Tibial nerve (tissue), 4 donors: ENCODE results near the gene DNPH1. TPM values are rescaled to one million over a fixed set of nuclear protein-coding genes. Genes with fewer than 3 reads are reported as not detected.

Experiments
- DNase-seq, 2 donors: peaks; one replicate each; pipeline ENCODE4 v3.0.0-alpha.2; 2019; ENCODE audit warnings: low spot score in 2 of 2
- H3K27ac ChIP-seq, 4 donors: fragments of 200-600 bp; sonication (generic) in 3 of 4; one replicate each; pipeline ENCODE4 v1.5.1; 2017 to 2019; ENCODE audit warnings: mild to moderate bottlenecking in 1 of 4
- H3K27me3 ChIP-seq, 2 donors: fragments of 200-600 bp; sonication (generic) in 1 of 2; one replicate each; pipeline versions ENCODE4 v1.5.1 to v1.6.0; 2017 to 2019
- H3K36me3 ChIP-seq, 3 donors: fragments of 200-600 bp; sonication (generic); one replicate each; pipeline ENCODE4 v1.5.1; 2018 to 2019
- H3K4me1 ChIP-seq, 4 donors: fragments of 200-600 bp; sonication (generic) in 3 of 4; one replicate each; pipeline ENCODE4 v1.5.1; 2017 to 2019
- H3K4me3 ChIP-seq, 4 donors: fragments of 200-600 bp; sonication (generic) in 3 of 4; one replicate each; pipeline ENCODE4 v1.5.1; 2017 to 2019; ENCODE audit warnings: mild to moderate bottlenecking in 1 of 4, moderate library complexity in 1 of 4
- H3K9me3 ChIP-seq, 4 donors: fragments of 200-600 bp; sonication (generic) in 3 of 4; one replicate each; pipeline ENCODE4 v1.5.1; 2017 to 2019
- EP300 ChIP-seq, 2 donors: sonication (generic); formaldehyde crosslinking; IDR thresholded peaks; one replicate each; pipeline ENCODE4 v1.6.1; 2017; ENCODE audit warnings: antibody characterized with exemption in 2 of 2, mild to moderate bottlenecking in 1 of 2
- POLR2A ChIP-seq, 2 donors: fragments of 450-650 bp; IDR thresholded peaks; one replicate each; pipeline ENCODE4 v1.6.1; 2017; ENCODE audit warnings: antibody characterized with exemption in 2 of 2, mild to moderate bottlenecking in 2 of 2, moderate library complexity in 2 of 2
- WGBS, 2 donors: methylation state at CpG; one replicate each; pipeline ENCODE4 v1.1.5; 2018; 5-methylcytosine and 5-hydroxymethylcytosine counted together
- total RNA-seq, 4 donors: library from RNA; depleted of rRNA; stranded (reverse); fragments of >200 nt; gene quantifications; one replicate each; pipeline ENCODE4 v1.1.0, GENCODE V29; 2016
- TF ChIP-seq, protein P1 (sequence below), 5 experiments: fragments of 200-600 bp in 3 of 5; fragments of 450-650 bp in 2 of 5; sonication (generic) in 3 of 5; IDR thresholded peaks; one replicate each; pipeline ENCODE4 v1.5.1; 2016 to 2019; ENCODE audit warnings: antibody characterized with exemption in 5 of 5, mild to moderate bottlenecking in 3 of 5, moderate library complexity in 2 of 5

The DNPH1 gene
- total RNA-seq, 4 donors from 2014 or later = 61.8 to 114 (median 101) TPM

- no peaks in the 10 kb centered on the region for H3K27me3 ChIP-seq
- no peak for DNase-seq
- TF ChIP-seq EP300 (IDR thresholded peaks at IDR 0.05) (no peak), POLR2A (IDR thresholded peaks at IDR 0.05) (no peak)
- TF ChIP-seq, protein P1, sequence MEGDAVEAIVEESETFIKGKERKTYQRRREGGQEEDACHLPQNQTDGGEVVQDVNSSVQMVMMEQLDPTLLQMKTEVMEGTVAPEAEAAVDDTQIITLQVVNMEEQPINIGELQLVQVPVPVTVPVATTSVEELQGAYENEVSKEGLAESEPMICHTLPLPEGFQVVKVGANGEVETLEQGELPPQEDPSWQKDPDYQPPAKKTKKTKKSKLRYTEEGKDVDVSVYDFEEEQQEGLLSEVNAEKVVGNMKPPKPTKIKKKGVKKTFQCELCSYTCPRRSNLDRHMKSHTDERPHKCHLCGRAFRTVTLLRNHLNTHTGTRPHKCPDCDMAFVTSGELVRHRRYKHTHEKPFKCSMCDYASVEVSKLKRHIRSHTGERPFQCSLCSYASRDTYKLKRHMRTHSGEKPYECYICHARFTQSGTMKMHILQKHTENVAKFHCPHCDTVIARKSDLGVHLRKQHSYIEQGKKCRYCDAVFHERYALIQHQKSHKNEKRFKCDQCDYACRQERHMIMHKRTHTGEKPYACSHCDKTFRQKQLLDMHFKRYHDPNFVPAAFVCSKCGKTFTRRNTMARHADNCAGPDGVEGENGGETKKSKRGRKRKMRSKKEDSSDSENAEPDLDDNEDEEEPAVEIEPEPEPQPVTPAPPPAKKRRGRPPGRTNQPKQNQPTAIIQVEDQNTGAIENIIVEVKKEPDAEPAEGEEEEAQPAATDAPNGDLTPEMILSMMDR (IDR thresholded peaks at IDR 0.05) = no peak
- H3K27ac ChIP-seq = no peak overlapping the region
- H3K36me3 ChIP-seq = peaks cover 0 to 83% (median 15%) of the 10 kb centered on the region in 3 donors
- H3K4me1 ChIP-seq = peaks cover 0 to 2% (median 0%) of the 10 kb centered on the region in 4 donors
- 88 to 92% methylated on average over 6 of the region's 6 CpGs for WGBS, 2 donors
- H3K4me3 ChIP-seq = no peak overlapping the region
- no peaks in the 10 kb centered on the region for H3K9me3 ChIP-seq
Observed at GRCh38 chr6:43189776-43190304, 39.4 kb downstream of the DNPH1 start.

DNA sequence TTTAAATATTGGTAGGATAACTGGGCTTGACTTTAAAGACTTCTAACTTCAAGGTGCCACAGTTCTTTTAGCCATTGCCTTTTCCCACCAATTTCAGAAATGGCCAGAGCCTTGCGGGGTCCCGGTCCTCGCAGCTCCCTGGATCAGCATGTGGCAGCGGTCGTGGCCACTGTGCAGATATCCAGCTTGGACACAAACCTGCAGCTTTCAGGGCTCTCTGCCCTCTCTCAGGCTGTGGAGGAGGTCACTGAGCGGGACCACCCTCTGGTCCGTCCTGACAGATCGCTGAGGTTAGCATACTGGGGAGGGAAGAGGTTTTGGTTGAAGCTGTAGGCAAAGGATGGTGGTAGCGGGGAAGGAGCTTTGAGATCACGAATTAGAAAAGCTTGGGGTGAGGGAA lies 40.9 kb downstream of the DNPH1 start:
- H3K4me1 ChIP-seq = peaks cover 0 to 17% (median 3%) of the 10 kb centered on the region in 4 donors
- H3K9me3 ChIP-seq = no peaks in the 10 kb centered on the region
- WGBS, 2 donors = 89 to 90% methylated on average over 10 of the region's 10 CpGs
- H3K27me3 ChIP-seq = no peaks in the 10 kb centered on the region
- no peak overlapping the region for H3K4me3 ChIP-seq
- TF ChIP-seq EP300 (IDR thresholded peaks at IDR 0.05) = no peak
- TF ChIP-seq POLR2A (IDR thresholded peaks at IDR 0.05) = no peak
- TF ChIP-seq, protein P1 (IDR thresholded peaks at IDR 0.05) = no peak
- H3K36me3 ChIP-seq = peaks cover 0 to 77% (median 15%) of the 10 kb centered on the region in 3 donors
- no peak for DNase-seq
- no peak overlapping the region for H3K27ac ChIP-seq

- peaks cover 0 to 71% (median 15%) of the 10 kb centered on the region in 3 donors for H3K36me3 ChIP-seq
- 94 to 96% methylated on average over 7 of the region's 7 CpGs for WGBS, 2 donors
- TF ChIP-seq POLR2A (IDR thresholded peaks at IDR 0.05) = no peak
- TF ChIP-seq EP300 (IDR thresholded peaks at IDR 0.05) = no peak
- TF ChIP-seq, protein P1 (IDR thresholded peaks at IDR 0.05) = no peak
- no peak overlapping the region for H3K27ac ChIP-seq
- no peak for DNase-seq
- H3K9me3 ChIP-seq = no peaks in the 10 kb centered on the region
- H3K4me3 ChIP-seq = no peak overlapping the region
- H3K4me1 ChIP-seq = peaks cover 0 to 23% (median 9%) of the 10 kb centered on the region in 4 donors
- no peaks in the 10 kb centered on the region for H3K27me3 ChIP-seq
Observed at GRCh38 chr6:43187821-43188220, 41.5 kb downstream of the DNPH1 start.

GRCh38 chr6:43186706-43187105 lies 42.6 kb downstream of the DNPH1 start:
- no peak for TF ChIP-seq POLR2A (IDR thresholded peaks at IDR 0.05)
- TF ChIP-seq, protein P1 (IDR thresholded peaks at IDR 0.05) = no peak
- TF ChIP-seq EP300 (IDR thresholded peaks at IDR 0.05) = no peak
- no peak overlapping the region for H3K4me3 ChIP-seq
- H3K9me3 ChIP-seq = no peaks in the 10 kb centered on the region
- WGBS, 2 donors = 95 to 100% methylated on average over 4 of the region's 4 CpGs
- H3K4me1 ChIP-seq = peaks cover 0 to 29% (median 10%) of the 10 kb centered on the region in 4 donors
- H3K27ac ChIP-seq = no peak overlapping the region
- no peaks in the 10 kb centered on the region for H3K27me3 ChIP-seq
- DNase-seq = no peak
- H3K36me3 ChIP-seq = peaks cover 0 to 62% (median 15%) of the 10 kb centered on the region in 3 donors

- DNase-seq = no peak
- Histone ChIP-seq H3K27ac (no peak overlapping the region), H3K9me3 (no peaks in the 10 kb centered on the region), H3K36me3 (peaks cover 0 to 57% (median 15%) of the 10 kb centered on the region in 3 donors), H3K4me3 (no peak overlapping the region), H3K4me1 (peaks cover 0 to 35% (median 10%) of the 10 kb centered on the region in 4 donors), H3K27me3 (no peaks in the 10 kb centered on the region)
- TF ChIP-seq POLR2A (IDR thresholded peaks at IDR 0.05) = no peak
- TF ChIP-seq, protein P1 (IDR thresholded peaks at IDR 0.05) = no peak
- no peak for TF ChIP-seq EP300 (IDR thresholded peaks at IDR 0.05)
- WGBS, 2 donors = 96 to 97% methylated on average over 14 of the region's 14 CpGs
Observed at GRCh38 chr6:43186019-43186418, 43.3 kb downstream of the DNPH1 start.
